IPS-20b (cell line): Measurements from ENCODE around the gene SNX9.

Source experiments
- H3K27ac ChIP-seq: one replicate; pipeline ENCODE4 v1.5.1; 2013; ENCODE audit warnings: low read length
- H3K27me3 ChIP-seq: 2 replicates; pipeline ENCODE4 v1.6.1; 2013; ENCODE audit warnings: mild to moderate bottlenecking, low read length, inconsistent platforms; ENCODE audit not compliant: insufficient read depth
- H3K36me3 ChIP-seq: 2 replicates; pipeline ENCODE4 v1.6.1; 2013; ENCODE audit warnings: low read depth, mild to moderate bottlenecking, inconsistent platforms, low read length, moderate library complexity; ENCODE audit not compliant: insufficient read depth
- H3K4me1 ChIP-seq: 2 replicates; pipeline ENCODE4 v1.6.1; 2013; ENCODE audit warnings: mild to moderate bottlenecking, control low read depth, inconsistent platforms, low read length, moderate library complexity; ENCODE audit not compliant: insufficient read depth
- H3K4me3 ChIP-seq: 2 replicates; pipeline ENCODE4 v1.5.1; 2013; ENCODE audit warnings: mild to moderate bottlenecking, low read length, inconsistent platforms
- H3K9ac ChIP-seq: 2 replicates; pipeline ENCODE4 v1.6.1; 2013; ENCODE audit warnings: low read depth, mild to moderate bottlenecking, inconsistent platforms, low read length, moderate library complexity
- H3K9me3 ChIP-seq: 2 replicates; pipeline ENCODE4 v1.6.1; 2013; ENCODE audit warnings: mild to moderate bottlenecking, low read depth, low read length, inconsistent platforms; ENCODE audit not compliant: insufficient read depth

The SNX9 gene

GRCh38 chr6:157865249-157865648 lies 42.2 kb downstream of the SNX9 start:
- peaks cover 9% of the 10 kb centered on the region; the same call in 1 of the 2 replicates for H3K4me1 ChIP-seq
- peaks cover 22% of the 10 kb centered on the region for H3K36me3 ChIP-seq
- H3K27ac ChIP-seq = no peak overlapping the region
- no peaks in the 10 kb centered on the region for H3K27me3 ChIP-seq
- no peaks in the 10 kb centered on the region for H3K9me3 ChIP-seq
- no peak overlapping the region for H3K4me3 ChIP-seq
- H3K9ac ChIP-seq = no peak overlapping the region

GRCh38 chr6:157867155-157867559 lies 44.1 kb downstream of the SNX9 start:
- H3K27me3 ChIP-seq = no peaks in the 10 kb centered on the region
- no peak overlapping the region for H3K9ac ChIP-seq
- peaks cover 25% of the 10 kb centered on the region for H3K36me3 ChIP-seq
- H3K4me1 ChIP-seq = peaks cover under 1% of the 10 kb centered on the region; the same call in 1 of the 2 replicates
- H3K9me3 ChIP-seq = no peaks in the 10 kb centered on the region
- H3K27ac ChIP-seq = no peak overlapping the region
- no peak overlapping the region for H3K4me3 ChIP-seq

GRCh38 chr6:157867981-157868380 lies 44.9 kb downstream of the SNX9 start:
- peaks cover 4% of the 10 kb centered on the region; the same call in 1 of the 2 replicates for H3K4me1 ChIP-seq
- H3K9ac ChIP-seq = no peak overlapping the region
- H3K36me3 ChIP-seq = peaks cover 31% of the 10 kb centered on the region
- no peak overlapping the region for H3K27ac ChIP-seq
- no peaks in the 10 kb centered on the region for H3K27me3 ChIP-seq
- H3K4me3 ChIP-seq = no peak overlapping the region
- no peaks in the 10 kb centered on the region for H3K9me3 ChIP-seq

- Histone ChIP-seq H3K36me3 (peaks cover 31% of the 10 kb centered on the region), H3K27me3 (no peaks in the 10 kb centered on the region), H3K4me1 (peaks cover 4% of the 10 kb centered on the region; the same call in 1 of the 2 replicates), H3K9me3 (no peaks in the 10 kb centered on the region), H3K4me3 (no peak overlapping the region), H3K9ac (no peak overlapping the region), H3K27ac (no peak overlapping the region)
Observed at GRCh38 chr6:157868835-157869234, 45.8 kb downstream of the SNX9 start.

GRCh38 chr6:157869673-157870302 lies 46.7 kb downstream of the SNX9 start:
- Histone ChIP-seq H3K27me3 (no peaks in the 10 kb centered on the region), H3K9me3 (no peaks in the 10 kb centered on the region), H3K36me3 (peaks cover 40% of the 10 kb centered on the region), H3K4me3 (no peak overlapping the region), H3K27ac (no peak overlapping the region), H3K4me1 (peaks cover 4% of the 10 kb centered on the region; the same call in 1 of the 2 replicates), H3K9ac (no peak overlapping the region)

- H3K27me3 ChIP-seq = no peaks in the 10 kb centered on the region
- peaks cover 10% of the 10 kb centered on the region for H3K4me1 ChIP-seq
- no peak overlapping the region for H3K9ac ChIP-seq
- H3K36me3 ChIP-seq = peaks cover 65% of the 10 kb centered on the region
- no peak overlapping the region for H3K4me3 ChIP-seq
- H3K27ac ChIP-seq = no peak overlapping the region
- H3K9me3 ChIP-seq = no peaks in the 10 kb centered on the region
Observed at GRCh38 chr6:157873735-157874344, 50.8 kb downstream of the SNX9 start.

- no peak overlapping the region for H3K4me3 ChIP-seq
- H3K9ac ChIP-seq = no peak overlapping the region
- H3K27ac ChIP-seq = no peak overlapping the region
- H3K27me3 ChIP-seq = no peaks in the 10 kb centered on the region
- no peaks in the 10 kb centered on the region for H3K9me3 ChIP-seq
- H3K36me3 ChIP-seq = peaks cover 65% of the 10 kb centered on the region
- H3K4me1 ChIP-seq = peaks cover 27% of the 10 kb centered on the region
Observed at GRCh38 chr6:157877149-157877548, 54.1 kb downstream of the SNX9 start.

- Histone ChIP-seq H3K4me3 (no peak overlapping the region), H3K4me1 (peaks cover 23% of the 10 kb centered on the region), H3K27me3 (no peaks in the 10 kb centered on the region), H3K9ac (no peak overlapping the region), H3K9me3 (no peaks in the 10 kb centered on the region), H3K36me3 (peaks cover 64% of the 10 kb centered on the region), H3K27ac (no peak overlapping the region)
Observed at GRCh38 chr6:157877573-157878438, 54.8 kb downstream of the SNX9 start.

- Histone ChIP-seq H3K9me3 (no peaks in the 10 kb centered on the region), H3K9ac (peak overlapping the region; percentile 1; the same call in 1 of the 2 replicates), H3K36me3 (peaks cover 60% of the 10 kb centered on the region), H3K4me1 (peaks cover 23% of the 10 kb centered on the region), H3K27me3 (no peaks in the 10 kb centered on the region), H3K4me3 (peak overlapping the region; percentile 21; the same call in 1 of the 2 replicates), H3K27ac (no peak overlapping the region)
Observed at GRCh38 chr6:157879034-157879872, 56.2 kb downstream of the SNX9 start.

- Histone ChIP-seq H3K27me3 (no peaks in the 10 kb centered on the region), H3K9ac (no peak overlapping the region; the same call in 1 of the 2 replicates), H3K36me3 (peaks cover 57% of the 10 kb centered on the region), H3K4me1 (peaks cover 23% of the 10 kb centered on the region), H3K9me3 (no peaks in the 10 kb centered on the region), H3K27ac (no peak overlapping the region), H3K4me3 (no peak overlapping the region)
Observed at GRCh38 chr6:157879873-157880254, 56.8 kb downstream of the SNX9 start.

GRCh38 chr6:157880534-157880933 lies 57.5 kb downstream of the SNX9 start:
- H3K4me1 ChIP-seq = peaks cover 23% of the 10 kb centered on the region
- no peaks in the 10 kb centered on the region for H3K9me3 ChIP-seq
- no peak overlapping the region; the same call in 1 of the 2 replicates for H3K9ac ChIP-seq
- no peak overlapping the region for H3K27ac ChIP-seq
- H3K36me3 ChIP-seq = peaks cover 57% of the 10 kb centered on the region
- H3K4me3 ChIP-seq = no peak overlapping the region
- no peaks in the 10 kb centered on the region for H3K27me3 ChIP-seq
